OCI-LY7 (cell line): ENCODE measurements around the gene GAST. TPM values are rescaled to one million over a fixed set of nuclear protein-coding genes. Genes with fewer than 3 reads are reported as not detected.

Source experiments
- BruUV-seq: library from RNA; stranded (reverse); fragments of 400-500 nt; replicated peaks from 2 replicates; lab custom pipeline; 2021; lab: Mats Ljungman, UMichigan
- CTCF ChIA-PET: fragments of 300-600 bp; sonication (Branson Sonifier 250); formaldehyde crosslinking; loops from one replicate; lab custom pipeline; 2022; ENCODE audit warnings: antibody characterized with exemption; ENCODE audit not compliant: unreplicated experiment; lab: Charles Lee
- POLR2A ChIA-PET: fragments of 300-600 bp; sonication (Branson Sonifier 250); formaldehyde crosslinking; loops from one replicate; lab custom pipeline; 2022; ENCODE audit warnings: antibody characterized with exemption; lab: Charles Lee
- DNase-seq: peaks from one replicate; pipeline ENCODE4 v3.0.0-alpha.2; 2015; ENCODE audit warnings: low spot score
- H2AFZ ChIP-seq: fragments of 200-600 bp; sonication (generic), shearing (Covaris generic); 2 replicates; pipeline ENCODE4 v1.6.1; 2014; ENCODE audit warnings: mild to moderate bottlenecking, antibody characterized with exemption, low read length, moderate library complexity
- H3K27ac ChIP-seq: fragments of 200-600 bp; sonication (generic); 2 replicates; pipeline ENCODE4 v1.5.1; 2014; ENCODE audit warnings: mixed run types, low read depth, mild to moderate bottlenecking, moderate library complexity, low read length, inconsistent platforms; ENCODE audit not compliant: poor library complexity, severe bottlenecking
- H3K36me3 ChIP-seq: fragments of 200-600 bp; sonication (generic); 2 replicates; pipeline ENCODE4 v1.6.1; 2014; ENCODE audit warnings: mild to moderate bottlenecking, antibody characterized with exemption, low read length, moderate library complexity, mixed read lengths; ENCODE audit not compliant: insufficient read depth
- H3K4me1 ChIP-seq: fragments of 200-600 bp; sonication (generic); 2 replicates; pipeline ENCODE4 v1.5.1; 2014; ENCODE audit warnings: mild to moderate bottlenecking, low read length; ENCODE audit not compliant: insufficient read depth, poor library complexity, severe bottlenecking
- H3K4me2 ChIP-seq: fragments of 200-600 bp; sonication (generic); 2 replicates; pipeline ENCODE4 v1.6.1; 2014; ENCODE audit warnings: mild to moderate bottlenecking, low read length
- H3K4me3 ChIP-seq: fragments of 200-600 bp; sonication (generic); 2 replicates; pipeline ENCODE4 v1.5.1; 2014; ENCODE audit warnings: mild to moderate bottlenecking, low read depth, low read length; ENCODE audit not compliant: poor library complexity, severe bottlenecking
- H3K79me2 ChIP-seq: fragments of 200-600 bp; sonication (generic); 2 replicates; pipeline ENCODE4 v1.6.1; 2016; ENCODE audit warnings: low read depth, mild to moderate bottlenecking, low read length, moderate library complexity, mixed read lengths; ENCODE audit not compliant: insufficient read depth
- H3K9me2 ChIP-seq: fragments of 200-600 bp; sonication (generic); 2 replicates; pipeline ENCODE4 v1.6.1; 2016; ENCODE audit warnings: mild to moderate bottlenecking, low read length, mixed read lengths; ENCODE audit not compliant: insufficient read depth
- H3K9me3 ChIP-seq: fragments of 200-600 bp; sonication (generic); 2 replicates; pipeline ENCODE4 v1.6.1; 2014; ENCODE audit warnings: mild to moderate bottlenecking, mixed run types, low read length, mixed read lengths
- H4K20me1 ChIP-seq: fragments of 200-600 bp; sonication (generic); 2 replicates; pipeline ENCODE4 v1.6.1; 2014; ENCODE audit warnings: mild to moderate bottlenecking, antibody characterized with exemption, low read length, moderate library complexity, mixed read lengths; ENCODE audit not compliant: insufficient read depth
- EZH2phosphoT487 ChIP-seq: fragments of 200-600 bp; sonication (generic); IDR thresholded peaks from 2 replicates; pipeline ENCODE4 v1.6.1; 2018; ENCODE audit warnings: low read depth, borderline replicate concordance, mild to moderate bottlenecking, mixed run types, antibody characterized with exemption, low read length, moderate library complexity, mixed read lengths
- intact Hi-C: fragments of 100-400 bp; cut with micrococcal nuclease; formaldehyde crosslinking; loops from one replicate; pipeline ENCODE4 v1.10.0; 2022; ENCODE audit not compliant: unreplicated experiment
- total RNA-seq, 2 experiments: library from RNA; depleted of rRNA in 1 of 2; stranded (reverse); fragments of >200 nt in 1 of 2; shearing (Covaris generic) in 1 of 2; gene quantifications; 2 replicates each; pipeline ENCODE4 v1.2.3, GENCODE V29; 2014 to 2022
- TF ChIP-seq, protein P1 (sequence below): fragments of 200-600 bp; sonication (generic); conservative IDR thresholded peaks from 2 replicates; pipeline ENCODE4 v1.5.1; 2014; ENCODE audit warnings: mild to moderate bottlenecking, antibody characterized with exemption, low read length, moderate library complexity, mixed read lengths

The GAST gene
- total RNA-seq, 2 experiments from 2014 or later = not detected

DNA sequence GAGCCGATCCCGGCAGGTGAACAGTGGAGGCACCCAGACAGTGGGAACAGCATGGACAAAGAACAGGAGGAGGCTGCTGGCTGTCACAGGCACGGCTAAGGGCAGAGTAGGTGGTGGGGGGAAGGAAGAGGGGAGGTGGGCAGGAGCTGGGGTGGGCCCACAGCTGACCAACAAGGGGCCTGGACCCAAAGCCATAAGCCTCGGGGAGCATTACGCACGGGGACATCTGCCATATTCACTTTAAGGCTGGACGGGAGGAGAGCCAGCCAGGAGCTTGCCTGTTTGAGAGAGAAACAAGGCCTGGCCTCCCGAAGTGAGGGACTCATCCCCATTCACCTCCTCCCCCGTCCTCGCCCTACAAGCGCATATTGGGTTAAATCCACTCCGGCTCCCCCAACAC, 41.9 kb downstream of the GAST start:
- Histone ChIP-seq H4K20me1 (no peaks in the 10 kb centered on the region), H3K4me3 (no peak overlapping the region), H3K9me3 (no peaks in the 10 kb centered on the region), H3K9me2 (no peaks in the 10 kb centered on the region), H3K4me1 (no peaks in the 10 kb centered on the region), H3K27ac (no peak overlapping the region), H3K36me3 (peaks cover 15% of the 10 kb centered on the region; the same call in 1 of the 2 replicates), H3K4me2 (no peak overlapping the region), H3K79me2 (no peaks in the 10 kb centered on the region), H2AFZ (no peak overlapping the region)
- DNase-seq = no peak
- intact Hi-C loops = no loop called here
- BruUV-seq = no TSS peak
- no peak for TF ChIP-seq EZH2phosphoT487
- TF ChIP-seq, protein P1, sequence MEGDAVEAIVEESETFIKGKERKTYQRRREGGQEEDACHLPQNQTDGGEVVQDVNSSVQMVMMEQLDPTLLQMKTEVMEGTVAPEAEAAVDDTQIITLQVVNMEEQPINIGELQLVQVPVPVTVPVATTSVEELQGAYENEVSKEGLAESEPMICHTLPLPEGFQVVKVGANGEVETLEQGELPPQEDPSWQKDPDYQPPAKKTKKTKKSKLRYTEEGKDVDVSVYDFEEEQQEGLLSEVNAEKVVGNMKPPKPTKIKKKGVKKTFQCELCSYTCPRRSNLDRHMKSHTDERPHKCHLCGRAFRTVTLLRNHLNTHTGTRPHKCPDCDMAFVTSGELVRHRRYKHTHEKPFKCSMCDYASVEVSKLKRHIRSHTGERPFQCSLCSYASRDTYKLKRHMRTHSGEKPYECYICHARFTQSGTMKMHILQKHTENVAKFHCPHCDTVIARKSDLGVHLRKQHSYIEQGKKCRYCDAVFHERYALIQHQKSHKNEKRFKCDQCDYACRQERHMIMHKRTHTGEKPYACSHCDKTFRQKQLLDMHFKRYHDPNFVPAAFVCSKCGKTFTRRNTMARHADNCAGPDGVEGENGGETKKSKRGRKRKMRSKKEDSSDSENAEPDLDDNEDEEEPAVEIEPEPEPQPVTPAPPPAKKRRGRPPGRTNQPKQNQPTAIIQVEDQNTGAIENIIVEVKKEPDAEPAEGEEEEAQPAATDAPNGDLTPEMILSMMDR = no peak
- ChIA-PET POLR2A (no interaction called here), CTCF (no interaction called here)

GRCh38 chr17:41758601-41759000, 46.5 kb downstream of the GAST start:
- CTCF ChIA-PET = interaction anchor here (0.5 kb wide), 1 partner anchor 63 kb away, joined by 3 read pairs; no protein-coding TSS in a partner anchor
- POLR2A ChIA-PET = no interaction called here

GRCh38 chr17:41760878-41761277, 48.7 kb downstream of the GAST start:
- H3K9me2 ChIP-seq = no peaks in the 10 kb centered on the region
- POLR2A ChIA-PET = no interaction called here

More at GRCh38 chr17:41758601-41759000, 46.5 kb downstream of the GAST start:
- no peak overlapping the region for H3K4me3 ChIP-seq
- no peaks in the 10 kb centered on the region for H3K4me1 ChIP-seq
- no TSS peak for BruUV-seq
- no peak overlapping the region for H2AFZ ChIP-seq
- H3K9me2 ChIP-seq = no peaks in the 10 kb centered on the region
- no peaks in the 10 kb centered on the region for H3K79me2 ChIP-seq
- DNase-seq = no peak
- intact Hi-C loops = no loop called here
- no peaks in the 10 kb centered on the region for H4K20me1 ChIP-seq
- no peak overlapping the region for H3K27ac ChIP-seq
- no peak for TF ChIP-seq EZH2phosphoT487
- TF ChIP-seq, protein P1 = no peak
- H3K4me2 ChIP-seq = no peak overlapping the region
- peaks cover 38% of the 10 kb centered on the region; the same call in 1 of the 2 replicates for H3K36me3 ChIP-seq
- H3K9me3 ChIP-seq = no peaks in the 10 kb centered on the region

More at GRCh38 chr17:41760878-41761277, 48.7 kb downstream of the GAST start:
- H4K20me1 ChIP-seq = no peaks in the 10 kb centered on the region
- no peak for DNase-seq
- intact Hi-C loops = no loop called here
- no peaks in the 10 kb centered on the region for H3K79me2 ChIP-seq
- no peak overlapping the region for H2AFZ ChIP-seq
- no peaks in the 10 kb centered on the region for H3K4me1 ChIP-seq
- no peak overlapping the region for H3K4me3 ChIP-seq
- no TSS peak for BruUV-seq
- CTCF ChIA-PET = interaction anchor here (0.6 kb wide), 1 partner anchor 30 kb away, joined by 3 read pairs; no protein-coding TSS in a partner anchor
- no peaks in the 10 kb centered on the region for H3K9me3 ChIP-seq
- H3K4me2 ChIP-seq = no peak overlapping the region
- peaks cover 54% of the 10 kb centered on the region; the same call in 1 of the 2 replicates for H3K36me3 ChIP-seq
- no peak overlapping the region for H3K27ac ChIP-seq
- TF ChIP-seq, protein P1 = no peak
- no peak for TF ChIP-seq EZH2phosphoT487
